ENCODE results near the gene JUN.

The JUN gene

GRCh38 chr1:58788259-58788658, 4.4 kb upstream of the JUN start:
- TF ChIP-seq CTCF (conservative IDR thresholded peaks at IDR 0.05) = no peak
- H3K27ac ChIP-seq = no peak overlapping the region

DNA sequence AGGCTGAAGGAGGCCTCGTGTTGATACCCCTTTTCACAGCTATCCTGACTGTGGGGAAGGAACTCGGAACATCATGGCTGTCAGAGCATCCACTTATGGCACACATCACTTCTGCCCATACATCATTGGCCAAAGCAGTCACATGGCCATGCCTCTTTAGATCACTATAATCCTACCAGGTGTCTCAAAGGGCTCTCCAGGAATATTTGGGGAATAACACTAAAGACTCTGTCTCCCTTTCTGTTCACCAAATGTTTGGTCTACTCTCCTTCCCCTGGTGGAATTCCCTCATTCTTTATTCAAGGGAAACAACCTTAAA, 3.0 kb upstream of the JUN start:
- no peak for TF ChIP-seq CTCF (conservative IDR thresholded peaks at IDR 0.05)
- H3K27ac ChIP-seq = peak overlapping the region; percentile 99

DNA sequence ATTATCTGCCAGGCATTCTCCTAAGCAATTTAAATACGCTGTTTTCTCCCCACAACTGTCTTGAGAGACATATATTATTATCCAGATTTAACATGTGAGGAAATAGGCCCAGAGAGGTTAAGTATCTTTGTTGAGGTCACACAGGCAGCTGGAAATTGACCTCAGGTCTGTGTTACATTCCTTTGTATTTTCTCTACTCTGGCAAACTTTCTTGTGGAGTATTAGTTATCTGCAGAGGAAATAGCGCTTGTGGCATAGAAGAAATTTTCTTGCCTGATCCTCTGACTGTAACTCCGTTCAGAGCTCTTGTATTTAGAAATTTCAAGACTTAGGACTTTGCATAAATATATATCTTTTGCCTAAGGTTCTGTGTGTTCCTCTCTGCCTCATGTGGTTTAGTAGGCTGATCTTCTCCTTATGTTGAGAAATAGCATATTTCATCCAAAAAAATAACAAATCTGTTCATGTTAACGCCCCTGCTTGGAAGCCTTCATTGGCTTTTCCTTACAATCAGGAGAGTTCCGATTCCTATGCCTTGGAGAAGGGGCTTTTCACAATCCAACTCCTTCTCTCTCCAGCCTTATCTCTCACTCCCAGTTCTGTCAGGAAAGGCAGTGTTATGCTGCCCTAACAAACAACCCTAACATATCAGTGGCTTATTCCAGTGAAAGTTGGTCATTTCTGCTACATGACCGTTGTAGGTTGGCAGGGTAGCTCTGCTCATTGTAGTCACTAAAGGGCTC, 2.5 kb upstream of the JUN start:
- peak overlapping the region; percentile 99 for H3K27ac ChIP-seq
- TF ChIP-seq CTCF (conservative IDR thresholded peaks at IDR 0.05) = no peak

GRCh38 chr1:58785442-58786058, 1.7 kb upstream of the JUN start:
- TF ChIP-seq CTCF (conservative IDR thresholded peaks at IDR 0.05) = peak; percentile 41
- peak overlapping the region; percentile 99 for H3K27ac ChIP-seq

GRCh38 chr1:58784758-58785441, 1.1 kb upstream of the JUN start:
- TF ChIP-seq CTCF (conservative IDR thresholded peaks at IDR 0.05) = peak; percentile 75

DNA sequence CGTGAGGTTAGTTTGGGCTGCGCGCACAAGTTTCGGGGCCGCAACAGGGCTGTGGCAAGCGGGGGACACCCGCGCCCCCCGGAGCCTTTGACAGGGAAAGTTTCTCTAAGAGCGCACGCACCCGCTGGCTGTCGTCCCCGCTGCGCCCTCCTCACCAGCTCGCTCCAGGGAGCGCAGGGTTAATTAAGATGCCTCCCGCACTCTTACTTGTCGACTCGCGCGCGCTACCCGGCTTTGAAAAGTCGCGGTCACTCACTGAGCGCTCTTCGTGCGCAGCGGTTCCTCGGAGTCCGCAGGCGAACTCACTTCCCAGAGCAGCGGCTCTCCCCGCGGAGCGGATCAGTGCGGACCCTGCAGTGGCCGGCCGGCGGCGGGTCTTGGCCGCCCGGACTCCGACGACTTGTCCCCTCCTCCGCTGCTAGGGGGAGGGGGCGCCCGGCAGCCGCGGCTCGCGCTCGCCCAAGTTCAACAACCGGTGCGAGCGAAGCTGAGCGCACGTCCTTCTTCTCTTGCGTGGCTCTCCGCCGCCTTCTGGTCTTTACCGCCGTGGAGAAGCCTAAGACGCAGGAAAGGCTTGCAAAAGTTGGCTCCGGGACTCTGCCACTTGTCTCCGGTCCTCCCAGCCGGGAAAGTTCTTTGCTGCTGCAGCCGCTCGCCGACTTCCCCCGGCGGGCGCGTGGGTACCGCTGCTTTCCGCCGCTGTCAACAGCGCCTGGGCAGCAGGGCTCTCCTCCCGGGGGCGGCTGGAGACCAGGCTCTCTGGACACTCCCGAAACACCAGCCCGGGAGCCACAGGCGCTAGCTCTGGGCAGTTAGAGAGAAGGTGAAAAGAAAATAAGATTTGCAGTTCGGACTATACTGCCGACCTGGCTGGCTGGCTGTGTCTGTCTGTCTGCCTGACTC, 506 bp downstream of the JUN start:
- peak overlapping the region; percentile 99 for H3K27ac ChIP-seq
- TF ChIP-seq CTCF (conservative IDR thresholded peaks at IDR 0.05) = no peak

More at GRCh38 chr1:58784758-58785441, 1.1 kb upstream of the JUN start:
- peak overlapping the region; percentile 99 for H3K27ac ChIP-seq

Measured in VCaP (cell line).